Cardiac fibroblast (primary cell): Measurements from ENCODE around the gene RBM28.

Experiments
- DNase-seq, 2 donors: peaks; one replicate each; pipeline versions ENCODE4 v3.0.0 to v3.0.0-alpha.2; 2010; ENCODE audit warnings: low read depth in 2 of 2
- H3K4me3 ChIP-seq, 2 donors: replicated peaks in 1 of 2; 1 replicate in 1 of 2; 2 replicates in 1 of 2; pipeline ENCODE4 v1.5.1; 2011; ENCODE audit warnings: low read depth in 2 of 2, low read length in 2 of 2, mild to moderate bottlenecking in 2 of 2, moderate library complexity in 1 of 2
- CTCF ChIP-seq: IDR thresholded peaks from one replicate; pipeline ENCODE4 v1.5.1; 2011; ENCODE audit warnings: low read depth, mild to moderate bottlenecking, low read length, inconsistent platforms

The RBM28 gene

GRCh38 chr7:128266529-128266882 lies 77.2 kb downstream of the RBM28 start:
- no peak for TF ChIP-seq CTCF
- no peak overlapping the region for H3K4me3 ChIP-seq
- DNase-seq, result no peak

- no peak for TF ChIP-seq CTCF
- DNase-seq, result no peak
- H3K4me3 ChIP-seq, result no peak overlapping the region
Measured at GRCh38 chr7:128265906-128266300, 77.8 kb downstream of the RBM28 start.

- no peak for DNase-seq
- H3K4me3 ChIP-seq, result no peak overlapping the region
- TF ChIP-seq CTCF, result no peak
Measured at GRCh38 chr7:128265156-128265905, 78.4 kb downstream of the RBM28 start.

GRCh38 chr7:128264477-128264876 lies 79.2 kb downstream of the RBM28 start:
- no peak overlapping the region for H3K4me3 ChIP-seq
- no peak for TF ChIP-seq CTCF
- DNase-seq, result no peak

GRCh38 chr7:128263420-128263819 lies 80.3 kb downstream of the RBM28 start:
- no peak for DNase-seq
- H3K4me3 ChIP-seq, result no peak overlapping the region
- TF ChIP-seq CTCF, result no peak

GRCh38 chr7:128262273-128263028 lies 81.3 kb downstream of the RBM28 start:
- DNase-seq, result no peak
- TF ChIP-seq CTCF, result no peak

More at GRCh38 chr7:128262273-128263028, 81.3 kb downstream of the RBM28 start:
- no peak overlapping the region for H3K4me3 ChIP-seq
